ENCODE results near the gene ARHGAP26. TPM values are rescaled to one million over a fixed set of nuclear protein-coding genes. Genes with fewer than 3 reads are reported as not detected.
A peak's percentile ranks its signal among the peaks of the same experiment; 100 is the strongest.

ARHGAP26 gene
- total RNA-seq, 1 donor from 2014 or later = 25.2 TPM

GRCh38 chr5:142810743-142811290 is 40.6 kb downstream of the ARHGAP26 start:
- DNase-seq (ENCODE audit: low read depth in 2 of 2) = no peak

GRCh38 chr5:142811866-142812557 is 41.8 kb downstream of the ARHGAP26 start:
- peak; percentile 49 to 59 for DNase-seq (ENCODE audit: low read depth in 2 of 2)

- no peak for DNase-seq (ENCODE audit: low read depth in 2 of 2)
These were observed 43.0 kb downstream of the ARHGAP26 start for GRCh38 chr5:142813220-142813619.

GRCh38 chr5:142814122-142814521 is 43.9 kb downstream of the ARHGAP26 start:
- DNase-seq (ENCODE audit: low read depth in 2 of 2) = peak; percentile 56 to 89

GRCh38 chr5:142815469-142815868 is 45.3 kb downstream of the ARHGAP26 start:
- no peak for DNase-seq (ENCODE audit: low read depth in 2 of 2)

- DNase-seq (ENCODE audit: low read depth in 2 of 2) = peak in 1 of 2 donors; percentile 51
These were observed 46.6 kb downstream of the ARHGAP26 start for GRCh38 chr5:142816531-142817430.

- no peak for DNase-seq (ENCODE audit: low read depth in 2 of 2)
These were observed 47.8 kb downstream of the ARHGAP26 start for GRCh38 chr5:142817949-142818431.

- no peak for DNase-seq (ENCODE audit: low read depth in 2 of 2)
These were observed 49.1 kb downstream of the ARHGAP26 start for GRCh38 chr5:142819292-142819691.

- DNase-seq (ENCODE audit: low read depth in 2 of 2) = no peak
These were observed 49.6 kb downstream of the ARHGAP26 start for GRCh38 chr5:142819825-142820224.

GRCh38 chr5:142820447-142820846 is 50.3 kb downstream of the ARHGAP26 start:
- DNase-seq (ENCODE audit: low read depth in 2 of 2) = no peak

GRCh38 chr5:142821034-142821732 is 51.0 kb downstream of the ARHGAP26 start:
- DNase-seq (ENCODE audit: low read depth in 2 of 2) = no peak

- DNase-seq (ENCODE audit: low read depth in 2 of 2) = peak in 1 of 2 donors; percentile 86
These were observed 51.7 kb downstream of the ARHGAP26 start for GRCh38 chr5:142821733-142822487.

GRCh38 chr5:142823126-142823525 is 52.9 kb downstream of the ARHGAP26 start:
- DNase-seq (ENCODE audit: low read depth in 2 of 2) = no peak

- no peak for DNase-seq (ENCODE audit: low read depth in 2 of 2)
These were observed 53.6 kb downstream of the ARHGAP26 start for GRCh38 chr5:142823806-142824205.

GRCh38 chr5:142824391-142824790 is 54.2 kb downstream of the ARHGAP26 start:
- DNase-seq (ENCODE audit: low read depth in 2 of 2) = no peak

GRCh38 chr5:142825378-142826089 is 55.4 kb downstream of the ARHGAP26 start:
- no peak for DNase-seq (ENCODE audit: low read depth in 2 of 2)

- no peak for DNase-seq (ENCODE audit: low read depth in 2 of 2)
These were observed 55.9 kb downstream of the ARHGAP26 start for GRCh38 chr5:142826093-142826492.

GRCh38 chr5:142826741-142827492 is 56.7 kb downstream of the ARHGAP26 start:
- peak; percentile 80 to 90 for DNase-seq (ENCODE audit: low read depth in 2 of 2)

- no peak for DNase-seq (ENCODE audit: low read depth in 2 of 2)
These were observed 57.9 kb downstream of the ARHGAP26 start for GRCh38 chr5:142827934-142828576.

All from dermis microvascular lymphatic vessel endothelial cell (primary cell).